HG02798 (cell line): ENCODE data around the gene RASSF6.
A peak's percentile ranks its signal among the peaks of the same experiment; 100 is the strongest.
"Not testable (repeated sequence)": the region's sequence is repeated elsewhere in the genome, so short reads cannot be mapped to it uniquely, and the experiment has no call there.

Experiments used
- ATAC-seq: cut with Tn5 transposase; IDR thresholded peaks from one replicate; pipeline ENCODE4 v1.9.1; 2021; ENCODE audit warnings: mild to moderate bottlenecking; ENCODE audit not compliant: unreplicated experiment, poor library complexity

RASSF6 gene, protein sequence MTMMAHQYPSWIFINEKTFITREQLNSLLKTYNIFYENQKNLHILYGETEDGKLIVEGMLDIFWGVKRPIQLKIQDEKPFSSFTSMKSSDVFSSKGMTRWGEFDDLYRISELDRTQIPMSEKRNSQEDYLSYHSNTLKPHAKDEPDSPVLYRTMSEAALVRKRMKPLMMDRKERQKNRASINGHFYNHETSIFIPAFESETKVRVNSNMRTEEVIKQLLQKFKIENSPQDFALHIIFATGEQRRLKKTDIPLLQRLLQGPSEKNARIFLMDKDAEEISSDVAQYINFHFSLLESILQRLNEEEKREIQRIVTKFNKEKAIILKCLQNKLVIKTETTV

GRCh38 chr4:73620115-73620792 is at the start of gene RASSF6:
Gene RASSF6 (minus strand): TSS chr4:73620436. CDS start chr4:73611795, 8,641 bp downstream.
- ATAC-seq, result peak; percentile 98

- no peak for ATAC-seq
These were observed 49.4 kb upstream of the RASSF6 start for GRCh38 chr4:73669410-73670183.

GRCh38 chr4:73668782-73669201 is 48.6 kb upstream of the RASSF6 start:
- ATAC-seq, result peak; percentile 70

DNA sequence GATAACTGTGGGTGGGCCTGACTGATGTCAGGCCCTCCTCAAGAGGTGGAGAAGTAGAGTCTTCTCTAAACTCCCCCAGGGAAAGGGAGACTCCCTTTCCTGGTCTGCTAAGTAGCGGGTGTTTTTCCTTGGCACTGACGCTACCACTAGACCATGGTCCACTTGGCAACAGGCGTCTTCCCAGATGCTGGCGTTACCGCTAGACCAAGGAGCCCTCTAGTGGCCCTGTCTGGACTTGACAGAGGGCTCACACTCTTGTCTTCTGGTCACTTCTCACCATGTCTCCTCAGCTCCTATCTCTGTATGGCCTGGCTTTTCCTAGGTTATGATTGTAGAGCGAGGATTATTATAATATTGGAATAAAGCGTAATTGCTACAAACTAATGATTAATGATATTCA is 45.7 kb upstream of the RASSF6 start:
- not testable (repeated sequence) for ATAC-seq

DNA sequence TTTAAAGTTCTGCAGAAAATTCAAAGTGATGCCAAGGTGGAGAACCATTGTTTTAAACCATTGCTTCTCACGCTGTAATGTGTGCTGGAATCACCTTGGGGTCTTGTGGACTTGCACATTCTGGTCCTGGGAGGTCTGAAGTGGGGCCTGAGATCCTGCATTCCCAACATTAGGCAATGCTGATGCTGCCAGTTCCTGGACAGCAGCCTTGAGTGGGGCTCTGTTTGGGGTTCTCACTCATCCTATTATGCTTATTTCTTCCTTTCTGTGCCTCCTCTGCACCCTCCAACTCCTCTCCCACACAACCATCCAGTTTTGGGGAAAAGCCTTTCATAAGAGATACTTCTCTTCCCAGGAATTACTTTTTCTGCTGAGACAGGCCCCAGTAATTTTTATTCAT is 44.2 kb upstream of the RASSF6 start:
- ATAC-seq, result no peak

- no peak for ATAC-seq
These were observed 43.3 kb upstream of the RASSF6 start for GRCh38 chr4:73663576-73663975.

DNA sequence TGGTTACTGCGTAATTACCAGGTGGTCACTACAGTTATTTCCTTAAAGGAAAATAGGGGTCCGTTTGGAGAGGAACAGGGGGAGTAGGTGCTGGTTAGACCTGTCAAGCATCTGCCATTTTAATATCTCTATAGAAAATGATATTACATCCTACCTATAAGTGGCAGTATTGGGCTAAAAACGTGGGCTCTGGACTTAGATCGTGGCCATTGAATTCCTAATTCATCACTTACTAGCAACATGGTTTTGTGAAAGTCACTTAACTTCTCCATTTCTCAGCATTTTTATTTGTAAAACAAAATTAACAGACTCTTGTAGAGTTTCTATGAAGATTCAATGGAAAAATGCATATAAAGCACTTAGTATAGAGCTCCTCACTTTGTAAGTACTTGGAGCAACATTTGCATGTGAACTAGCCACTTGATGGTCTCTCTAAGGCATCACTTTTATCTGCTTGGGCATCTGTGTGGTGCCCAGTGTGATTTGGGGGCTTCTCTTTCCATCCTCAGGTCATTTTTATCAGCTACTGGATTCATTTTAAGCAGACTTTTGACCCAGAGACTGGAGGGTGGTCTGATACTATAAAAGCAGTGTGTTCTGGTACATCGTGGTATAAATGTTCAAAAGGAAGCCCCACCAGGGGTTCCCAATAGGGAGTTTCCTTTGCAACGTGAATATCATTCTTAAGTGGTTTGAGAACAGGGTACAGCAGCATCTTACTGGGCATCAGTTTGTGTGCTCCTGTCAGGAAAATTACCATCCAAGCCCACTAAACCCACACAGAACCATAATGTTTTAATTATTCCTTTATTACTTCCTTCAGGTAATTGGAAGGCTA is 42.7 kb upstream of the RASSF6 start:
- ATAC-seq, result peak; percentile 84

DNA sequence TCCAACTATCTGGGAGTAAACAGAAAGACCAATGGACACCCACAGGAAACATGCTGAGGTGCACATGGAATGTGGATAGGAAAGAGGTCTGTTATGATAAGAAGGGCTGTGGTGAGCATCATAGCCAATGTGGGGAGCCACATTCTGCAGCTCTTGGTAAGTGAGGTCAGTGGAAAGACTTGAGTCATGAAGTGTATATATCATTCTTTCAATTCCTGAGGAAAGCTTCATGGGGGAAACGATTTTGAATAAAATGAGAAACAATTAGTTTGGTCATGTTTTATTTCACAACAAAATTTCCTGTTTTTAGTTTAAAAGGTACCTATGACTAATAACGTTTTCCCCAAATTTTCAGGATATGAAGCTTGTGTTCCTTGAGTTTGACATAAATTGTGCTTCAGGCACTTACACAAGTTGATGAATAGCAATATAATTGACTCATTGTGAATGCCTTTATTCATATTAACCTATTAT is 41.4 kb upstream of the RASSF6 start:
- no peak for ATAC-seq

DNA sequence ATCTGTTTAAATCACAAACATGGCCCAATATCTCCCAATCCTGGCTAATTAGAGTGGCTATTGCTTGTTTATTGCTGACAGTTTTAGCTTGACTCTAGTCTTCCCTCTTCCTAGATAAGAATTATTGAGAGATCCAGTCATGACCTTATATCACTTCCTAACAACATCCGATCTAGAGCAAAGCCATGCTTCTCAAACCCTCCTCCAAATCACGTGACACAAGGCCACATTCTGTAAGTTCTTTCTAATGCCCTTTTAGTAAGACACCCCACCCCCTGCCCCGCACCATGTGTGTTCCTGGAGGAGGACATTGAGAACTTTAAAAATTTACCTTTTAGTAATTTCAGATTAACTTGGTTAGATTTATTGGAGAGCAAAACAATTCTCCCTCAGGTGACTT is 40.6 kb upstream of the RASSF6 start:
- no peak for ATAC-seq

DNA sequence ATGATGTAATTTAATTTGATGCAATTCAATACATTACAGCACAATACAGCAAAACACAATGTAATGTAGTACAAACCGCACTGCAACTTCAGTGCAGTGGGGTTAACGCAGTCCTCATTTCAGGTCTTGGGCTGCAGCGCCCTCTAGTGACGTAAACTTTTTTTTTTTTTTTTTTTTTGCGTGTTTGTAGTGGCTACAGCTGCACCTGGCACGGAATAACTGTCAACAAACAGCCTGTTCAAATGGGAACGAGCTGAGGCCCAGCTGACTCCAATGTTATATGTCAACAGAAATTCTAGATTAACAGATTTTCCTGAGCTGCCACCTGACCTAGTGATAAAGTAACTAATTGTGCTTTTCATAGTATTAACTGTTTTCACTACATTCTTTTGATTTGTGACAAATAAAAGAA is 33.5 kb upstream of the RASSF6 start:
- peak; percentile 89 for ATAC-seq

- ATAC-seq, result no peak
These were observed 30.0 kb upstream of the RASSF6 start for GRCh38 chr4:73650250-73650649.

DNA sequence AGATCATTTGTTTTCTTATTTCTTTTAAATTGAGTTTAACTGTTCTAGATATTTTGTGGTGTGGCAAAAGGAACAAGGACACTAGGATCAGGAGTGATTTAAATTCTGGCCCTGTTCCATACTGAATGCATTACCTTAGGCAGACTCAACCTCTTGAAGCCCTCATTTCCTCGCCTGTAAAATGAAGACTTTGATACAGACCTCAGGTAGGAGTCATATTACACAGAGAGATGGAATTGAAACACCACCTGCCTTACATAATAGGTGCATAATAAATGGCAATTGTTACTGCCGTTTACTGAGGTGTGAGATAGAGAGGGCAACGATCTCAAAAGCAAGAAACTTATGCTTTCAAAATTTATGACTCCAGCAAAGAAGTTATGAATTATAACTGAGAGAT is 28.2 kb upstream of the RASSF6 start:
- ATAC-seq, result no peak

GRCh38 chr4:73646117-73646516 is 25.9 kb upstream of the RASSF6 start:
- no peak for ATAC-seq

DNA sequence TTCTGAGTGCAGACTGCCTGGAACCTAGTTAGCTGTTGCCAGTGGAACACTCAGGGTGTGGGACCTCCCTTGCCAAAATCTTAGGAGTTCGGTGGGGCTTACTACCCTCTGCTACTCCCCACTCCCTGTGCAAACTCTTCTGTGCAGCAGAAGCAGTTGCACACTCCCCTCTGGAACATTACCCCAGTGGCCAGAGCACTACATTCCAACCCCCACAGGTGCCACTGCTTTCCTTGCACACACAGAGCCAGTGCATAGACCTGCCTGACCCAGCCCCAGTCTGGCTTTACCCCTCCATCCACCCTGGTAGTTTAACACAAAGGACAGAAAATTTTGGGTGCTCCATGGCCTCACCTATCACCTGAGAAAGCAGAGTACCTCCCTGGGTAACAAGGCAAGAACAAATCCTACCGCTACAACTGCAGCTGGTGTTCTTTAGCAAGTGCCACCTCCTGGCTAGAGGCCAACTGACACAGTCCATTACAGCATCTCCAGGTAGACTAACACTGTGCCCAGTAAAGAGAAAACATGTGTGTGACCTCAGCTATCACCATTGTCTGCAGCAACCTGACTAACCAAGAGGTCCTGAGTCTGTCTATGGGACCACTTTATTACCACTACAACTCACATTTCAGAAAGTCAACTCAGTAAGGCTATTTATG is 11.5 kb upstream of the RASSF6 start:
- ATAC-seq, result no peak

- not testable (repeated sequence) for ATAC-seq
These were observed 8.6 kb upstream of the RASSF6 start for GRCh38 chr4:73628834-73629233.

- no peak for ATAC-seq
These were observed 1.1 kb upstream of the RASSF6 start for GRCh38 chr4:73621357-73621756.

GRCh38 chr4:73619346-73619745 is 890 bp downstream of the RASSF6 start:
- ATAC-seq, result no peak

GRCh38 chr4:73617256-73617655 is 3.0 kb downstream of the RASSF6 start:
- ATAC-seq, result no peak

- ATAC-seq, result no peak
These were observed 4.6 kb downstream of the RASSF6 start for GRCh38 chr4:73615613-73616012.
